ENCODE measurements around the gene DLD. TPM values are rescaled to one million over a fixed set of nuclear protein-coding genes. Genes with fewer than 3 reads are reported as not detected.
"Not testable (repeated sequence)": the region's sequence is repeated elsewhere in the genome, so short reads cannot be mapped to it uniquely, and the experiment has no call there.

The DLD gene
- polyA plus RNA-seq, 3 donors: 106 to 125 (median 118) TPM

GRCh38 chr7:107860981-107861652, 29.9 kb upstream of the DLD start:
- DNase-seq (ENCODE audit: extremely low read depth in 1 of 11, low read depth in 9 of 11, low spot score in 4 of 11): no peak

GRCh38 chr7:107865956-107866775, 24.8 kb upstream of the DLD start:
- DNase-seq (ENCODE audit: extremely low read depth in 1 of 11, low read depth in 9 of 11, low spot score in 4 of 11): no peak

GRCh38 chr7:107867858-107868466, 23.0 kb upstream of the DLD start:
- no peak for DNase-seq (ENCODE audit: extremely low read depth in 1 of 11, low read depth in 9 of 11, low spot score in 4 of 11)

- DNase-seq (ENCODE audit: extremely low read depth in 1 of 11, low read depth in 9 of 11, low spot score in 4 of 11): no peak
Measured at GRCh38 chr7:107870427-107871000, 20.5 kb upstream of the DLD start.

GRCh38 chr7:107874111-107874510, 16.9 kb upstream of the DLD start:
- DNase-seq (ENCODE audit: extremely low read depth in 1 of 11, low read depth in 9 of 11, low spot score in 4 of 11): no peak

- DNase-seq (ENCODE audit: extremely low read depth in 1 of 11, low read depth in 9 of 11, low spot score in 4 of 11): peak in 5 of 11 donors; percentile 23 to 41 (median 30)
Measured at GRCh38 chr7:107874605-107875446, 16.2 kb upstream of the DLD start.

- no peak for DNase-seq (ENCODE audit: extremely low read depth in 1 of 11, low read depth in 9 of 11, low spot score in 4 of 11)
Measured at GRCh38 chr7:107876916-107877315, 14.1 kb upstream of the DLD start.

- DNase-seq (ENCODE audit: extremely low read depth in 1 of 11, low read depth in 9 of 11, low spot score in 4 of 11): no peak
Measured at GRCh38 chr7:107877731-107878382, 13.1 kb upstream of the DLD start.

- DNase-seq (ENCODE audit: extremely low read depth in 1 of 11, low read depth in 9 of 11, low spot score in 4 of 11): no peak
Measured at GRCh38 chr7:107878636-107879035, 12.3 kb upstream of the DLD start.

- peak in 3 of 11 donors; percentile 20 to 36 (median 23) for DNase-seq (ENCODE audit: extremely low read depth in 1 of 11, low read depth in 9 of 11, low spot score in 4 of 11)
Measured at GRCh38 chr7:107879400-107880035, 11.5 kb upstream of the DLD start.

GRCh38 chr7:107882766-107883165, 8.2 kb upstream of the DLD start:
- no peak for DNase-seq (ENCODE audit: extremely low read depth in 1 of 11, low read depth in 9 of 11, low spot score in 4 of 11)

- no peak for DNase-seq (ENCODE audit: extremely low read depth in 1 of 11, low read depth in 9 of 11, low spot score in 4 of 11)
Measured at GRCh38 chr7:107884066-107884818, 6.7 kb upstream of the DLD start.

- DNase-seq (ENCODE audit: extremely low read depth in 1 of 11, low read depth in 9 of 11, low spot score in 4 of 11): not testable (repeated sequence)
Measured at GRCh38 chr7:107887827-107888226, 3.2 kb upstream of the DLD start.

GRCh38 chr7:107889992-107890391, 991 bp upstream of the DLD start:
- no peak for DNase-seq (ENCODE audit: extremely low read depth in 1 of 11, low read depth in 9 of 11, low spot score in 4 of 11)

GRCh38 chr7:107890493-107890961, 456 bp upstream of the DLD start:
- DNase-seq (ENCODE audit: extremely low read depth in 1 of 11, low read depth in 9 of 11, low spot score in 4 of 11): peak in 1 of 11 donors; percentile 13

- DNase-seq (ENCODE audit: extremely low read depth in 1 of 11, low read depth in 9 of 11, low spot score in 4 of 11): peak in 1 of 11 donors; percentile 2
Measured at GRCh38 chr7:107891636-107892366, 818 bp downstream of the DLD start.

All from renal cortex interstitium (tissue), 11 donors.